GM19351 (cell line): Measurements from ENCODE around the gene SELENOF.
"Not testable (repeated sequence)": the region's sequence is repeated elsewhere in the genome, so short reads cannot be mapped to it uniquely, and the experiment has no call there.

ENCODE experiments used
- ATAC-seq: cut with Tn5 transposase; IDR thresholded peaks from one replicate; pipeline ENCODE4 v1.9.1; 2021; ENCODE audit warnings: mild to moderate bottlenecking, moderate library complexity; ENCODE audit not compliant: unreplicated experiment

The SELENOF gene

DNA sequence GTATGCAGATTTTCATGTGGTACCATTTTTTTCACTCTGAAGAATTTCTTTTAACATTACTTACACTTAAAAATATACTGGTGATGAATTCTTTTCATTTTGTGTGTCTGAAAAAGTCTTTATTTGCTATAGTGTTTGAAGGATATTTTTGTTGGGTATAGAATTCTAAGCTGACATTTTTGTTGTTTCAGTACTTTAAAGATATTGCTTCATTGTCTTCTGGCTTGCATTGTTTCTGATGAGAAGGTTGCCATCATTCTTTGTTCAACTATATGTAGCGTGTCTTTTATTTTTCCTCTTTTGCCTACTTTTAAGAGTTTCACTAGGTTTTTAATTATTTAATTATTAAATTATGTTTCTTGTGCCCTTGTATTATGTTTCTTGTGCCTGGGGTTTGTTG is 8.5 kb upstream of the SELENOF start:
- ATAC-seq = no peak

GRCh38 chr1:86916752-86917151 is 2.8 kb upstream of the SELENOF start:
- no peak for ATAC-seq

DNA sequence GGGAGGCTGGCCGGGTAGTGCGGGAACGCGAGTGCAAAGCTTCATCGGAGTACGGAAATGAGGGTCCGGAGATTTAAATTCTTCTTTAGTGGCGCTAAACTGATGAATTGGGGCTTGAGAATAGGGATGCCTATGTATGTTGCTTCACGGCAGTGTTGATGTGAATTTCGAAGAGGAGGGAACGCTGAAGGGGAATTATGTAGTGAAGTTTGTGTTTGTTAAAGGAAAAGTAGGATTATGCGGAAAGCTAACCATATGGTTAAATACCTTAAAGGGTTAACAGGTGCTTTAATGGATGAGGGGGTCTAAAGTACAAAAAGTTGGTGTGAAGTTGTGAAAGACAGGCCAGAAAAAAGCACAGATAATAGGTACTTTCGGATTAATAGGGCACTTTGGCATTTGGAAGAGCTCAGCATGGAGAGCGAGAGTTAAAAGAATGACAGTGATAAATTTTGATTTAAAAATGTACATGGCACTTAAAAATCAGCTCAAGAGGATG is 1.9 kb upstream of the SELENOF start:
- no peak for ATAC-seq

GRCh38 chr1:86914998-86915736 is 1.2 kb upstream of the SELENOF start:
- ATAC-seq = peak; percentile 23

DNA sequence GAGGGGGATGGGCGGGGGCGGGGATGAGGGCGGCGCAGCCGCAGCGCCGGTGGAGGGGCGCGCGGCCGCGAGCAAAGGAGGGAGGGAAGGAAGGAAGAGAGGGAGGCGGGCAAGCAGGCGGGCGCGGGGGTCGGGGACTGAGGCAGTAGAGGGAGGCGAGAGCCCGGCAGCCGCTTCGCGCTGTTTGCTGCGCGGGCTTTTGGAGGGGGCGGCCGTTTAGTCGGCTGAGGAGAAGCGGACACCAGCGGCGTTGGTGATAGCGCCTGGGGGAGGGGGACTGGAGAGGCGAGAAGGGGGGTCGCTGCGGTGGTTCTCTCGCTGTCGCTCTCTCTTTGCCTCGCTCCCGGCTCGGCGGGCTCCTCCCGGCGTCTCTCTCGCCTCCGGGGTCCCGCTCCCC is 673 bp upstream of the SELENOF start, which contains the start of gene HS2ST1:
Gene HS2ST1 (plus strand): TSS at position 35 of the 397 bp plus-strand sequence.
- ATAC-seq = no peak

DNA sequence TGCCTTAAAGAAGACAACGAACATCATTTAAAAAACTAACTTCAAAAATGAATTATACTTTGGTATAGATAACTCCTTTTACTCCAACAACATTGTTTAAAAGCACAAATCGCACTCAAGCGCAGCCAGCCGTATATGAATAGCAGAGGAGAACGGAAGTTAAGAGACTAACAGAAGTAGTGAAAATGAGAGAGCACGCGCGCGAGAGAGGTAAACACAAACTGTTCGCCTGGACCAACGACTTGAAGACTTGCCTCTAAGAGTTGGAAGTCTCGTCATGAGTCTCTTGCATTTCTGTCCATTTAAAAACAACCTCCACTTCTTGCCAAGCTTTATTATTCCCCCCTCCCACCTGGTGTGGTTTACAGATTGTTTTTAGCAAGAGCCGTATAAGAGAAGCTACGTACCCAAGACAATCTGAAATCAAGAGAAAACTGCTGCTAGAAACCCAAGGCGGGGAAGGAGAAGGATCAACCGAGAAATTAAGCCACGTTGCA is 479 bp downstream of the SELENOF start:
- peak; percentile 19 for ATAC-seq

GRCh38 chr1:86912281-86912900 is 1.5 kb downstream of the SELENOF start:
- no peak for ATAC-seq

DNA sequence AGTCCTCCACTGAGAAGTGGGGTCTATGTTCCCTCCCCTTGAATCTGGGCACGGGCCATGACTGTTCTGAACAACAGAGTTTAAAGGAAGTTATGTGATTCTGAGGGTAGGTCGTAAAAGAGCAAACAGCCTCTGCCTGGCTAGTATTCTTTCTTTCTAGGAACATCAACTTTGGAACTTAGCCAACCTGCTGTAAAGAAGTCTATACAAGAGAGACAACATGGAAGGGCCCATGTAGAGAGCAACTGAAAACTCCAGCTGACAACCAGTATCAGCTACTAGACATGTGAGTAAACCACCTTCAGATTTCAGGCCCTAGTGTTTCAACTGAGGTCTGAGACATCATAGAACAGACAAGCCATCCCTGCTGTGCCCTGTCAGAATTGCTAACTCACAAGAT is 7.5 kb downstream of the SELENOF start:
- no peak for ATAC-seq

- no peak for ATAC-seq
Measured at GRCh38 chr1:86905875-86906274, 8.1 kb downstream of the SELENOF start.

DNA sequence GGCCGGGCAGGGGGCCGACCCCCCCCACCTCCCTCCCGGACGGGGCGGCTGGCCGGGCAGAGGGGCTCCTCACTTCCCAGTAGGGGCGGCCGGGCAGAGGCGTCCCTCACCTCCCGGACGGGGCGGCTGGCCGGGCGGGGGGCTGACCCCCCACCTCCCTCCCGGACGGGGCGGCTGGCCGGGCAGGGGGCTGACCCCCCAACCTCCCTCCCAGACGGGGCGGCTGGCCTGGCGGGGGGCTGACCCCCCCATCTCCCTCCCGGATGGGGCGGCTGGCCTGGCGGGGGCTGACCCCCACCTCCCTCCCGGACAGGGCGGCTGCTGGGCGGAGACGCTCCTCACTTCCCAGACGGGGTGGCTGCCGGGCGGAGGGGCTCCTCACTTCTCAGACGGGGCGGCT is 14.5 kb downstream of the SELENOF start:
- not testable (repeated sequence) for ATAC-seq

DNA sequence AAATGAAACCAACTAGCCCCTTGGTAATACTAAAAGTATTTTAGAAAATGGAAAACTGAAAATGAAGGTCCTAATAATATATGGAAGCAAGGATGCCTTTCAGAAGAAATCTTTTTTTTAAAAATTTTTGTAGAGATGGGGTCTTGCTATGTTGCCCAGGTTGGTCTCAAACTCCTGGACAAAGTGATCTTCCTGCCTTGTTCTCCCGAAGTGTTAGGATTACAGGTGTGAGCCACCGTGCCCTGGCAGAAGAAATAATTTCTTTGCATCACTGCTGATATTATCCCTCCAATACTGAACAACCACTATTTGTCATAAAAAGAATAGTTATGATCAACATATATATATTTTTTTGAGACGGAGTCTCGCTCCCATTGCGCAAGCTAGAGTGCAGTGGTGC is 25.6 kb downstream of the SELENOF start:
- ATAC-seq = no peak

- peak; percentile 85 for ATAC-seq
Measured at GRCh38 chr1:86887479-86888162, 26.3 kb downstream of the SELENOF start.

- ATAC-seq = peak; percentile 50
Measured at GRCh38 chr1:86875722-86876121, 38.2 kb downstream of the SELENOF start.

- no peak for ATAC-seq
Measured at GRCh38 chr1:86872086-86872485, 41.8 kb downstream of the SELENOF start.

DNA sequence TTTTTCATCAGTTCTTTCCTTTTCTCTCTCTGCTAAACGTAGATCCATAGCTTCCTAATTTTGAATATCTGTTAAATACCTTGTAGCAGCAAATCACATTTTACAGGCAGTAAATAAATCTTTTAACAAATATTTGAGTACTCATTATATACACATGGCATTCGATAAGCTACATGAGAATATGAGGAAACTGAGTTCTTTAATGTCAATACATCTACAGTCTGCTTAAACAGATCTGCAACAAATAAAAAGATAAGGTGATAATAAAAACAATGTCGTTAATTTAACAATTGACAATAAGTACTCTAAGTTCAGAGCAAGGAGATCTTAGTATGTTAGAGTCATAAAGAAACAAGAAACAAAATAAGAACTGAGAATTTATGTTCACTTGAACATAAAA is 42.9 kb downstream of the SELENOF start:
- no peak for ATAC-seq

DNA sequence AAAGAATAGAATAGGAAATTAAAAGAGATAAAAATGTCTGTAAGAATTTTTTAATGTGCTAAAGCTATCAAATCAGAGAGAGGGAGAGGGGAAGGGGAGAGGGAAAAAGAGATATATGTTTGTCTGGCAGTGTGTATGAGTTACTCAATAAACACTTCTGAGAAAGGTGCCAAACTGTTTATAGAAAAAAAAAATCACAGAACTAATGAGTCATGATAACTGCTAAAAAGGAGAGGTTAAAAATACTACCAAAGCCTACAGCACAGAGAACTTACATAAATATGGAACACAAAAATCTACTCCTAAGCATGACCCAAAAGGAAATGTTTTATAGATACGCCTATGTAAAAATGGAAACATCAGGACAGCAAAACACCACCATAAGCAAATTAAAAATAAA is 45.4 kb downstream of the SELENOF start:
- no peak for ATAC-seq

- not testable (repeated sequence) for ATAC-seq
Measured at GRCh38 chr1:86867278-86867677, 46.6 kb downstream of the SELENOF start.

DNA sequence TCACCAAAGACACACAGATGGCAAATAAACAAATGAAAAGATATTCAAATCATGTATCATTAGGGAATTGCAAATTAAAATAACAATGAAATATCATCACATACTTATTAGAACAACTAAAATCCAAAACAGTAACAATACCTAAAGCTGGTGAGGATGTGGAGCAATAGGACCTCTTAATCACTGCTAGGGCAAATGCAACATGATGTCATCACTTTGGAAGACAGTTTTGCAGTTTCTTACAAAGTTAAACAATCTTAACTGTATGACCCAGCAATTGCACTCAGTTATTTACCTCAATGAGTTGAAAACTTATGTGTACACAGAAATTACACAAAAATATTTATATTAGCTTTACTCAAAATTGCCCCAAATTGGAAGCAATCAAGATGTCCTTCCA is 47.3 kb downstream of the SELENOF start:
- no peak for ATAC-seq

- ATAC-seq = no peak
Measured at GRCh38 chr1:86865973-86866637, 47.8 kb downstream of the SELENOF start.

DNA sequence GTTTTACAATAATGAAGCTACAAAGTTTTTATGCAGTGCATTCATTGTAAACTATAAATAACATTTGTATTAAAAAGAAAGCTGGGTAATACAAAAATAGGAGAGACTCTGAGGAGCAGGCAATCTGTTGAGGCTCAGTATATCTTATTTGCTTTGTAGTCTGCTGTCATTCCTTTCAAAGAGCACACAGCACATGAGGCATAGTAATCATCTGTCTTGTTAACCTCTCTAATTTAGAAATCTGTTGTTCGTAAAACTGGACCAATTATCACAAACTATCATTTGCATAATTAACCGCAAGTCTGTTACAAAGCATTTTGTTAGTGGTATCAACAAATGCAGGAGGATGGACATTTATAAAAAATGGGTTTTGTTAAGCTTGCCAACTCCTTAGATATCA is 51.0 kb downstream of the SELENOF start:
- no peak for ATAC-seq

GRCh38 chr1:86861424-86861823 is 52.5 kb downstream of the SELENOF start:
- ATAC-seq = no peak
